BJ (cell line): ENCODE results near the gene TLR2. TPM values are rescaled to one million over a fixed set of nuclear protein-coding genes. Genes with fewer than 3 reads are reported as not detected.

ENCODE experiments used
- CTCF ChIA-PET: fragments of 350-600 bp; formaldehyde crosslinking; extraction: SDS; loops from one replicate; lab custom pipeline; 2021; ENCODE audit warnings: antibody characterized with exemption, inconsistent platforms; lab: Yijun Ruan, JAX
- POLR2A ChIA-PET: fragments of 300-600 bp; sonication (Branson Sonifier 250); formaldehyde crosslinking; extraction: SDS; loops from one replicate; lab custom pipeline; 2021; ENCODE audit warnings: antibody characterized with exemption; lab: Charles Lee
- DNase-seq: peaks from one replicate; pipeline ENCODE4 v3.0.0-alpha.2; 2011; ENCODE audit warnings: low read depth
- H3K27me3 ChIP-seq: 2 replicates; pipeline ENCODE4 v1.6.0; 2011; ENCODE audit warnings: low read length; ENCODE audit not compliant: control insufficient read depth, insufficient read depth
- H3K36me3 ChIP-seq: 2 replicates; pipeline ENCODE4 v1.5.1; 2011; ENCODE audit warnings: low read length; ENCODE audit not compliant: control insufficient read depth, insufficient read depth
- H3K4me3 ChIP-seq: 2 replicates; pipeline ENCODE4 v1.5.1; 2011; ENCODE audit warnings: low read depth, mild to moderate bottlenecking, control low read depth, low read length
- CTCF ChIP-seq: IDR thresholded peaks from 2 replicates; pipeline ENCODE4 v1.5.1; 2011; ENCODE audit warnings: low read depth, mild to moderate bottlenecking, control low read depth, inconsistent platforms, low read length, moderate library complexity; ENCODE audit not compliant: insufficient read depth
- polyA plus RNA-seq: library from polyadenylated mRNA; depleted of rRNA; stranded (reverse); fragments of >200 nt; gene quantifications from 2 replicates; pipeline ENCODE4 v1.2.3, GENCODE V29; 2011

The TLR2 gene
- polyA plus RNA-seq, 1 experiment, result not detected

GRCh38 chr4:153638011-153638410 is 46.1 kb upstream of the TLR2 start:
- Histone ChIP-seq H3K27me3 (no peaks in the 10 kb centered on the region), H3K4me3 (no peak overlapping the region), H3K36me3 (no peaks in the 10 kb centered on the region)
- no peak for TF ChIP-seq CTCF
- DNase-seq, result no peak
- CTCF ChIA-PET, result no interaction called here
- POLR2A ChIA-PET, result no interaction called here

- ChIA-PET CTCF (no interaction called here), POLR2A (no interaction called here)
- no peak for DNase-seq
- Histone ChIP-seq H3K27me3 (no peaks in the 10 kb centered on the region), H3K4me3 (no peak overlapping the region), H3K36me3 (no peaks in the 10 kb centered on the region)
- no peak for TF ChIP-seq CTCF
These were observed 45.1 kb upstream of the TLR2 start for GRCh38 chr4:153638999-153639398.

GRCh38 chr4:153639833-153640802 is 44.0 kb upstream of the TLR2 start:
- Histone ChIP-seq H3K4me3 (no peak overlapping the region), H3K36me3 (no peaks in the 10 kb centered on the region), H3K27me3 (no peaks in the 10 kb centered on the region)
- POLR2A ChIA-PET, result no interaction called here
- DNase-seq, result no peak
- CTCF ChIA-PET, result interaction anchor here (1.0 to 1.1 kb wide), 2 partner anchors 9 to 110 kb away, joined by 3 read pairs; no protein-coding TSS in a partner anchor
- no peak for TF ChIP-seq CTCF

- Histone ChIP-seq H3K4me3 (no peak overlapping the region), H3K27me3 (no peaks in the 10 kb centered on the region), H3K36me3 (no peaks in the 10 kb centered on the region)
- DNase-seq, result no peak
- TF ChIP-seq CTCF, result no peak
- CTCF ChIA-PET, result no interaction called here
- POLR2A ChIA-PET, result no interaction called here
These were observed 42.5 kb upstream of the TLR2 start for GRCh38 chr4:153641532-153641931.
